Tibial nerve (tissue), 4 donors: Measurements from ENCODE around the gene CRYZL1. TPM values are rescaled to one million over a fixed set of nuclear protein-coding genes. Genes with fewer than 3 reads are reported as not detected.

Source experiments
- DNase-seq, 2 donors: peaks; one replicate each; pipeline ENCODE4 v3.0.0-alpha.2; 2019; ENCODE audit warnings: low spot score in 2 of 2
- H3K27ac ChIP-seq, 4 donors: fragments of 200-600 bp; sonication (generic) in 3 of 4; one replicate each; pipeline ENCODE4 v1.5.1; 2017 to 2019; ENCODE audit warnings: mild to moderate bottlenecking in 1 of 4
- H3K27me3 ChIP-seq, 2 donors: fragments of 200-600 bp; sonication (generic) in 1 of 2; one replicate each; pipeline versions ENCODE4 v1.5.1 to v1.6.0; 2017 to 2019
- H3K36me3 ChIP-seq, 3 donors: fragments of 200-600 bp; sonication (generic); one replicate each; pipeline ENCODE4 v1.5.1; 2018 to 2019
- H3K4me1 ChIP-seq, 4 donors: fragments of 200-600 bp; sonication (generic) in 3 of 4; one replicate each; pipeline ENCODE4 v1.5.1; 2017 to 2019
- H3K4me3 ChIP-seq, 4 donors: fragments of 200-600 bp; sonication (generic) in 3 of 4; one replicate each; pipeline ENCODE4 v1.5.1; 2017 to 2019; ENCODE audit warnings: mild to moderate bottlenecking in 1 of 4, moderate library complexity in 1 of 4
- H3K9me3 ChIP-seq, 4 donors: fragments of 200-600 bp; sonication (generic) in 3 of 4; one replicate each; pipeline ENCODE4 v1.5.1; 2017 to 2019
- CTCF ChIP-seq, 5 experiments: fragments of 200-600 bp in 3 of 5; fragments of 450-650 bp in 2 of 5; sonication (generic) in 3 of 5; IDR thresholded peaks; one replicate each; pipeline ENCODE4 v1.5.1; 2016 to 2019; ENCODE audit warnings: antibody characterized with exemption in 5 of 5, mild to moderate bottlenecking in 3 of 5, moderate library complexity in 2 of 5
- EP300 ChIP-seq, 2 donors: sonication (generic); formaldehyde crosslinking; IDR thresholded peaks; one replicate each; pipeline ENCODE4 v1.6.1; 2017; ENCODE audit warnings: antibody characterized with exemption in 2 of 2, mild to moderate bottlenecking in 1 of 2
- POLR2A ChIP-seq, 2 donors: fragments of 450-650 bp; IDR thresholded peaks; one replicate each; pipeline ENCODE4 v1.6.1; 2017; ENCODE audit warnings: antibody characterized with exemption in 2 of 2, mild to moderate bottlenecking in 2 of 2, moderate library complexity in 2 of 2
- WGBS, 2 donors: methylation state at CpG; one replicate each; pipeline ENCODE4 v1.1.5; 2018; 5-methylcytosine and 5-hydroxymethylcytosine counted together
- total RNA-seq, 4 donors: library from RNA; depleted of rRNA; stranded (reverse); fragments of >200 nt; gene quantifications; one replicate each; pipeline ENCODE4 v1.1.0, GENCODE V29; 2016

CRYZL1 gene
- total RNA-seq, 4 donors from 2014 or later: 48.8 to 94.4 (median 74.8) TPM

- peaks cover 0 to 26% (median 0%) of the 10 kb centered on the region in 4 donors for H3K4me1 ChIP-seq
Measured at GRCh38 chr21:33572350-33572749, 69.2 kb downstream of the CRYZL1 start.

GRCh38 chr21:33569991-33570390 lies 71.5 kb downstream of the CRYZL1 start:
- DNase-seq: no peak
- TF ChIP-seq EP300 (IDR thresholded peaks at IDR 0.05) (no peak), POLR2A (IDR thresholded peaks at IDR 0.05) (no peak), CTCF (IDR thresholded peaks at IDR 0.05) (no peak)
- H3K27ac ChIP-seq: no peak overlapping the region
- H3K36me3 ChIP-seq: peaks cover 1 to 69% (median 6%) of the 10 kb centered on the region in 3 donors
- H3K4me3 ChIP-seq: no peak overlapping the region
- H3K9me3 ChIP-seq: no peaks in the 10 kb centered on the region
- no peaks in the 10 kb centered on the region for H3K27me3 ChIP-seq
- H3K4me1 ChIP-seq: peaks cover 0 to 28% (median 0%) of the 10 kb centered on the region in 4 donors
- 88 to 92% methylated on average over 5 of the region's 5 CpGs for WGBS, 2 donors

More at GRCh38 chr21:33572350-33572749, 69.2 kb downstream of the CRYZL1 start:
- no peaks in the 10 kb centered on the region for H3K9me3 ChIP-seq
- peaks cover 2 to 86% (median 6%) of the 10 kb centered on the region in 3 donors for H3K36me3 ChIP-seq
- TF ChIP-seq EP300 (IDR thresholded peaks at IDR 0.05) (no peak), CTCF (IDR thresholded peaks at IDR 0.05) (no peak), POLR2A (IDR thresholded peaks at IDR 0.05) (no peak)
- H3K27ac ChIP-seq: peak overlapping the region in 1 of 4 donors; percentile 10
- no peaks in the 10 kb centered on the region for H3K27me3 ChIP-seq
- WGBS, 2 donors: 13 to 20% methylated on average over 3 of the region's 3 CpGs
- DNase-seq: no peak
- H3K4me3 ChIP-seq: no peak overlapping the region

- Histone ChIP-seq H3K4me1 (peaks cover 0 to 31% (median 0%) of the 10 kb centered on the region in 4 donors), H3K36me3 (peaks cover 0 to 65% (median 6%) of the 10 kb centered on the region in 3 donors)
Measured at GRCh38 chr21:33568448-33568847, 73.1 kb downstream of the CRYZL1 start.

GRCh38 chr21:33567914-33568313 lies 73.6 kb downstream of the CRYZL1 start:
- Histone ChIP-seq H3K9me3 (no peaks in the 10 kb centered on the region), H3K4me1 (peaks cover 0 to 35% (median 0%) of the 10 kb centered on the region in 4 donors), H3K27ac (no peak overlapping the region), H3K4me3 (no peak overlapping the region), H3K36me3 (peaks cover 0 to 61% (median 6%) of the 10 kb centered on the region in 3 donors), H3K27me3 (no peaks in the 10 kb centered on the region)
- DNase-seq: no peak
- WGBS, 2 donors: 65% methylated on average over 6 of the region's 6 CpGs
- no peak for TF ChIP-seq CTCF (IDR thresholded peaks at IDR 0.05)
- TF ChIP-seq POLR2A (IDR thresholded peaks at IDR 0.05): no peak
- TF ChIP-seq EP300 (IDR thresholded peaks at IDR 0.05): no peak

More at GRCh38 chr21:33568448-33568847, 73.1 kb downstream of the CRYZL1 start:
- no peak for TF ChIP-seq POLR2A (IDR thresholded peaks at IDR 0.05)
- no peak for TF ChIP-seq CTCF (IDR thresholded peaks at IDR 0.05)
- TF ChIP-seq EP300 (IDR thresholded peaks at IDR 0.05): no peak
- H3K27me3 ChIP-seq: no peaks in the 10 kb centered on the region
- 85 to 89% methylated on average over 2 of the region's 2 CpGs for WGBS, 2 donors
- no peaks in the 10 kb centered on the region for H3K9me3 ChIP-seq
- DNase-seq: no peak
- H3K27ac ChIP-seq: no peak overlapping the region
- H3K4me3 ChIP-seq: no peak overlapping the region

- Histone ChIP-seq H3K9me3 (no peaks in the 10 kb centered on the region), H3K4me1 (peaks cover 0 to 28% (median 0%) of the 10 kb centered on the region in 4 donors), H3K27ac (no peak overlapping the region), H3K36me3 (peaks cover 0 to 51% (median 6%) of the 10 kb centered on the region in 3 donors), H3K4me3 (no peak overlapping the region), H3K27me3 (no peaks in the 10 kb centered on the region)
- DNase-seq: no peak
- WGBS, 2 donors: 88 to 91% methylated on average over 2 of the region's 2 CpGs
- TF ChIP-seq EP300 (IDR thresholded peaks at IDR 0.05) (no peak), POLR2A (IDR thresholded peaks at IDR 0.05) (no peak), CTCF (IDR thresholded peaks at IDR 0.05) (no peak)
Measured at GRCh38 chr21:33566514-33566913, 75.0 kb downstream of the CRYZL1 start.
